ENCODE data around the gene MYO1C. TPM values are rescaled to one million over a fixed set of nuclear protein-coding genes. Genes with fewer than 3 reads are reported as not detected.
"Not testable (repeated sequence)": the region's sequence is repeated elsewhere in the genome, so short reads cannot be mapped to it uniquely, and the experiment has no call there.

Gene MYO1C
- total RNA-seq, 1 experiment from 2014 or later, result 73.6 TPM

- H3K9me3 Mint-ChIP-seq, result no peaks in the 10 kb centered on the region
- peaks cover 24% of the 10 kb centered on the region for H3K4me1 Mint-ChIP-seq
- peak overlapping the region; percentile 91 for H3K4me3 Mint-ChIP-seq
- ChIA-PET CTCF (interaction anchor here (0.7 to 0.9 kb wide), 2 partner anchors 89 to 175 kb away, joined by 3 read pairs; no protein-coding TSS in a partner anchor), POLR2A (no interaction called here)
- ATAC-seq (no peak), DNase-seq (ENCODE audit: low spot score) (no peak)
- peaks cover 16% of the 10 kb centered on the region for H3K36me3 Mint-ChIP-seq
- no peak for TF ChIP-seq ZBTB21 (CRISPR knock-in tag; IDR thresholded peaks at IDR 0.05; ENCODE audit: borderline replicate concordance)
- no peak for TF ChIP-seq ZNF416 (CRISPR knock-in tag; IDR thresholded peaks at IDR 0.05)
- TF ChIP-seq TEAD1 (CRISPR knock-in tag; IDR thresholded peaks at IDR 0.05), result no peak
- TF ChIP-seq SMAD4 (CRISPR knock-in tag; IDR thresholded peaks at IDR 0.05), result no peak
- no peak for TF ChIP-seq ZSCAN18 (CRISPR knock-in tag; IDR thresholded peaks at IDR 0.05)
- no peak for TF ChIP-seq ZNF281 (CRISPR knock-in tag; IDR thresholded peaks at IDR 0.05)
- no peak for TF ChIP-seq ZNF121 (CRISPR knock-in tag; IDR thresholded peaks at IDR 0.05)
- no peak for TF ChIP-seq ESRRA (CRISPR knock-in tag; IDR thresholded peaks at IDR 0.05; ENCODE audit: borderline replicate concordance)
- TF ChIP-seq ZNF425 (CRISPR knock-in tag; conservative IDR thresholded peaks at IDR 0.05), result no peak
- H3K27me3 Mint-ChIP-seq (ENCODE audit: low read depth), result no peaks in the 10 kb centered on the region; the same call in 1 of the 2 replicates
- H3K27ac Mint-ChIP-seq, result peak overlapping the region; percentile 86
Observed at GRCh38 chr17:1454541-1454940, 37.9 kb downstream of the MYO1C start.

- peaks cover 24% of the 10 kb centered on the region for H3K4me1 Mint-ChIP-seq
- CTCF ChIA-PET, result interaction anchor here (0.9 kb wide), 1 partner anchor 176 kb away, joined by 3 read pairs; no protein-coding TSS in a partner anchor
- POLR2A ChIA-PET; DNase-seq (ENCODE audit: low spot score); ATAC-seq; H3K27me3 Mint-ChIP-seq (ENCODE audit: low read depth); H3K9me3 Mint-ChIP-seq: not testable (repeated sequence)
- H3K36me3 Mint-ChIP-seq, result peaks cover 23% of the 10 kb centered on the region
- H3K4me3 Mint-ChIP-seq, result peak overlapping the region; percentile 42
- TF ChIP-seq GABPB1 (CRISPR knock-in tag; IDR thresholded peaks at IDR 0.05), result 0 out of 2 replicates have a peak, but pooled peaks have one; percentile 37
- peak overlapping the region; percentile 86; the same call in 1 of the 2 replicates for H3K27ac Mint-ChIP-seq
Observed at GRCh38 chr17:1453694-1454093, 38.8 kb downstream of the MYO1C start.

GRCh38 chr17:1452836-1453235 lies 39.6 kb downstream of the MYO1C start:
- CTCF ChIA-PET, result no interaction called here
- POLR2A ChIA-PET, result no interaction called here
- no peak for TF ChIP-seq ZNF138 (CRISPR knock-in tag; conservative IDR thresholded peaks at IDR 0.05)
- no peak for TF ChIP-seq TEAD4 (CRISPR knock-in tag; IDR thresholded peaks at IDR 0.05)
- no peak for TF ChIP-seq CREB1 (CRISPR knock-in tag; IDR thresholded peaks at IDR 0.05)
- TF ChIP-seq NFE2L1 (CRISPR knock-in tag; IDR thresholded peaks at IDR 0.05), result no peak
- TF ChIP-seq SMAD4 (CRISPR knock-in tag; IDR thresholded peaks at IDR 0.05), result no peak
- TF ChIP-seq ZBTB21 (CRISPR knock-in tag; IDR thresholded peaks at IDR 0.05; ENCODE audit: borderline replicate concordance), result no peak
- TF ChIP-seq PREB (CRISPR knock-in tag; IDR thresholded peaks at IDR 0.05; ENCODE audit: borderline replicate concordance), result no peak
- no peak for TF ChIP-seq ZNF425 (CRISPR knock-in tag; conservative IDR thresholded peaks at IDR 0.05)
- no peak for TF ChIP-seq NFYB (CRISPR knock-in tag; conservative IDR thresholded peaks at IDR 0.05; ENCODE audit: low read depth)
- TF ChIP-seq ATF1 (CRISPR knock-in tag; IDR thresholded peaks at IDR 0.05), result no peak
- no peak for TF ChIP-seq OVOL2 (CRISPR knock-in tag; IDR thresholded peaks at IDR 0.05; ENCODE audit: borderline replicate concordance)
- TF ChIP-seq ELF4 (CRISPR knock-in tag; IDR thresholded peaks at IDR 0.05; ENCODE audit: low read depth), result no peak
- no peaks in the 10 kb centered on the region; the same call in 1 of the 2 replicates for H3K27me3 Mint-ChIP-seq (ENCODE audit: low read depth)
- H3K27ac Mint-ChIP-seq, result peak overlapping the region; percentile 86
- H3K4me3 Mint-ChIP-seq, result no peak overlapping the region
- ATAC-seq (no peak), DNase-seq (ENCODE audit: low spot score) (no peak)
- peaks cover 24% of the 10 kb centered on the region for H3K4me1 Mint-ChIP-seq
- no peaks in the 10 kb centered on the region for H3K9me3 Mint-ChIP-seq
- peaks cover 25% of the 10 kb centered on the region for H3K36me3 Mint-ChIP-seq

GRCh38 chr17:1450261-1450660 lies 42.2 kb downstream of the MYO1C start:
- H3K36me3 Mint-ChIP-seq, result peaks cover 25% of the 10 kb centered on the region
- ChIA-PET POLR2A (interaction anchor here (0.6 kb wide), 1 partner anchor 79 kb away, joined by 3 read pairs; no protein-coding TSS in a partner anchor), CTCF (interaction anchor here (0.7 to 1.9 kb wide), 4 partner anchors 12 to 85 kb away, joined by 3 to 8 read pairs (median 5); no protein-coding TSS in a partner anchor)
- not testable (repeated sequence) for H3K27me3 Mint-ChIP-seq (ENCODE audit: low read depth); ATAC-seq; H3K27ac Mint-ChIP-seq; DNase-seq (ENCODE audit: low spot score); H3K4me3 Mint-ChIP-seq; H3K9me3 Mint-ChIP-seq
- H3K4me1 Mint-ChIP-seq, result peaks cover 20% of the 10 kb centered on the region

Data from WTC11 (cell line).